IPS-18a (cell line): Measurements from ENCODE around the gene ARL8A.
"Not testable (repeated sequence)": the region's sequence is repeated elsewhere in the genome, so short reads cannot be mapped to it uniquely, and the experiment has no call there.

ENCODE experiments used
- H3K27ac ChIP-seq: one replicate; pipeline ENCODE4 v1.5.1; 2013; ENCODE audit warnings: low read length
- H3K27me3 ChIP-seq: one replicate; pipeline ENCODE4 v1.6.1; 2013; ENCODE audit warnings: mild to moderate bottlenecking, low read length; ENCODE audit not compliant: control insufficient read depth, insufficient read depth
- H3K36me3 ChIP-seq: one replicate; pipeline ENCODE4 v1.6.1; 2013; ENCODE audit warnings: low read depth, low read length; ENCODE audit not compliant: control insufficient read depth
- H3K4me1 ChIP-seq: one replicate; pipeline ENCODE4 v1.6.1; 2013; ENCODE audit warnings: low read depth, low read length; ENCODE audit not compliant: control insufficient read depth
- H3K4me3 ChIP-seq: one replicate; pipeline ENCODE4 v1.5.1; 2013; ENCODE audit warnings: low read length
- H3K9ac ChIP-seq: one replicate; pipeline ENCODE4 v1.6.1; 2013; ENCODE audit warnings: mild to moderate bottlenecking, low read length, moderate library complexity
- H3K9me3 ChIP-seq: one replicate; pipeline ENCODE4 v1.6.1; 2013; ENCODE audit warnings: low read depth, low read length; ENCODE audit not compliant: control insufficient read depth

ARL8A gene

DNA sequence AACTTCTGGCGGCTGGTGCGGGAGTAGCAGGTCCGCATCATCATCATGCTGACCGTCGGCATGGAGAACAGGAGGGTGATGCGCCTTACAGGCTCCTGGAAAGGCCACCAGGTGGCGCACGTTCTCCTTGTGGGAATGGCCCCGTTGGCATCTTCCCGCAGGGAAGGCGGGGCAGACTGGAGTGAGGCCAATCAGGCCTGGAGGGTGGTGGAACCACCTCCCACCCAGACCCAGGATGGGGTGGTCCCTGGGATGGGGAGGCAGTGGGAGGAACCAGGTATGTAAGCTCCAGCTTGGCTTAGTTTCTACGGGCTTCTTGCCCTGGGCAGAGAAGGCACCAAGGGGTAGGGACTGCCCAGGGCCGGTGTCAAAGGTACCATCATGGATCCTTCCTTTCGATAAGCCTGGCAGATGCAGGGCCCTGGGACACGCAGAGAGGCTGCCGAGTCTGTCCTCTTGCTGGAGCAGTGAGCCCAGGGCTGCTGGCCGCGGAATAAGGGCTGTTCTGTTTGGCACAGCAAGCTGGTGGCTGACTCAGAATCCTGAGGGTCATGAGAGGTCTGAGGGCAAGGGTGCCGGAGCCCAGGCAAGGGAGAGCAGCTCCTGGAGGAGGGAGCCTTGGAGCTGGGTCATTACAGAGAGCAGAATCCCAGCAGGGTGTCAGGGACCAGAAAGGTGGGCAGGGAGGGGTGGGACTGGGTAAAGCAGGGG lies 40.4 kb upstream of the ARL8A start:
- no peak overlapping the region for H3K27ac ChIP-seq
- H3K27me3 ChIP-seq = no peaks in the 10 kb centered on the region
- H3K4me3 ChIP-seq = peak overlapping the region; percentile 28

DNA sequence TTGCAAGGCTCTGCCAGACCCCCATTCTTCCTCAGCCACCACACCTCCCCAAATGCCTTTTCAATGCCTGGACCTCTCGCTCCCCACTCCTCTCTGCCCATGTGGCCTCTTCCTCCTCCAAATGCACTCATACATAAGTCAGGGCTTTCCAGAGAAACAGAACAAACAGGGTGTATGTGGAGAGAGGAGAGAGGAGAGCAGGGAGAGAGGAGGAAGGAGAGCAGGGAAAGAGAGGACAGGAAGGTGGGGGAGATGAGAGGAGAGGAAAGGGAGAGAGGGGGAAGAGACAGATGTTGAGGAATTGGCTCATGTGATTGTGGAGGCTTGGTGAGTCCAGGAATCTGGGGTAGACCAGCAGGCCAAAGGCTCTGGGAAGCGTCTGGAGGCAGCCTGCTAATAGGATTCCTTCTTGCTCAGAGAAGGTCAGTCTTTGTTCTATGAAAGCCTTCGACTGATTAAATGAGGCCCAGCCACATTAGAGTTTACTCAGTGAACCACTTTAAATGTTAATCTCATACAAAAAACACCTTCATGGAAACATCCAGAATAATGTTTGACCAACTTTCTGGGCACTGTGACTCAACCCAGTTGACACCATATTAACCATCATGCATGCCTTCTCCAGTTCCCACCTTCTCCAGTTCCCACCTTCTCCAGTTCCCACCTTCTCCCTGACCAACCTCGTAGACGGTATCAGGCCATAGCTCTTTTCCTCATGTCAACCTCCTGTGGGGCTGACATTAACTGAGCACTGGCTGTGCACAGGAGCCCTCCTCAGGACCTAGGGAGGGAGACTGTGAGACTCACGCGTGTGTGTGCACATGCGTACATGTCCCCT lies 37.7 kb upstream of the ARL8A start:
- Histone ChIP-seq H3K27ac (no peak overlapping the region), H3K27me3 (no peaks in the 10 kb centered on the region), H3K4me3 (no peak overlapping the region), H3K4me1 (no peaks in the 10 kb centered on the region), H3K36me3 (no peaks in the 10 kb centered on the region), H3K9me3 (no peaks in the 10 kb centered on the region), H3K9ac (no peak overlapping the region)

More for the DNA sequence above, 40.4 kb upstream of the ARL8A start:
- Histone ChIP-seq H3K36me3 (no peaks in the 10 kb centered on the region), H3K9ac (no peak overlapping the region), H3K4me1 (no peaks in the 10 kb centered on the region), H3K9me3 (no peaks in the 10 kb centered on the region)

DNA sequence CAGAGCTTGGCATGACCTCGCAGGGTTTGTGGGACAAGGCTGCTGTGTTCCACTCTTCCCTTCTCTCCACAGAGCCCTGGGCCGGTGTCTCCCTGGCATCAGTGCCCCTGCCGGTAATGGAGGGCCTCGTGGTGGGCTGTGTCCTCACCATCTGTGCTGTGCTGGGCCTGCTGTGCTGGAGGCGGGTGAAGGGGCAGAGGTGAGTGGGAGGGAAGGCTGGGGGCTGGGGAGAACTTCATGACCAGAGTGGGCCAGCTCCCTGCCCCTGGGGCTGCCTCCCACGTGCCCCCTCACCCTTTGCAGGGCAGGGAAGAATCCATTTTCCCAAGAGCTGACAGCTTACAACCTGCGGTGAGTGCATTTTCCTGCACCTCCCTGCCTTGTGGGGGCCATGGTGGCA lies 37.0 kb upstream of the ARL8A start:
- Histone ChIP-seq H3K27ac (no peak overlapping the region), H3K4me3 (no peak overlapping the region), H3K36me3 (no peaks in the 10 kb centered on the region), H3K9me3 (no peaks in the 10 kb centered on the region), H3K27me3 (no peaks in the 10 kb centered on the region), H3K9ac (no peak overlapping the region), H3K4me1 (no peaks in the 10 kb centered on the region)

DNA sequence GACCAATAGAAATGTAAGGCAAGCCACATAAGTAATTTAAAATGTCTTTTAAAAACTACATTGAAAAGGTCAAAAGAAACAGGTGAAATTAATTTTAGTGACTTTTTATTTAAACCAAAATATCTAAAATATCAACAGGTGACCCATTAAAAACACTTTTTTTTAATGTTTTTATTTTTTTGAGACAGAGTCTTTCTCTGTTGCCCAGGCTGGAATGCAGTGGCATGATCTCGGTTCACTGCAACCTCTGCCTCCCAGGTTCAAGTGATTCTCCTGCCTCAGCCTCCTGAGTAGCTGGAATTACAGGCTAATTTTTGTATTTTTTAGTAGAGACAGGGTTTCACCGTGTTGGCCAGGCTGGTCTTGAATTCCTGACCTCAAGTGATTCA lies 36.2 kb upstream of the ARL8A start:
- not testable (repeated sequence) for H3K27me3 ChIP-seq, H3K9me3 ChIP-seq, H3K4me1 ChIP-seq, H3K36me3 ChIP-seq, H3K9ac ChIP-seq, H3K27ac ChIP-seq, H3K4me3 ChIP-seq

DNA sequence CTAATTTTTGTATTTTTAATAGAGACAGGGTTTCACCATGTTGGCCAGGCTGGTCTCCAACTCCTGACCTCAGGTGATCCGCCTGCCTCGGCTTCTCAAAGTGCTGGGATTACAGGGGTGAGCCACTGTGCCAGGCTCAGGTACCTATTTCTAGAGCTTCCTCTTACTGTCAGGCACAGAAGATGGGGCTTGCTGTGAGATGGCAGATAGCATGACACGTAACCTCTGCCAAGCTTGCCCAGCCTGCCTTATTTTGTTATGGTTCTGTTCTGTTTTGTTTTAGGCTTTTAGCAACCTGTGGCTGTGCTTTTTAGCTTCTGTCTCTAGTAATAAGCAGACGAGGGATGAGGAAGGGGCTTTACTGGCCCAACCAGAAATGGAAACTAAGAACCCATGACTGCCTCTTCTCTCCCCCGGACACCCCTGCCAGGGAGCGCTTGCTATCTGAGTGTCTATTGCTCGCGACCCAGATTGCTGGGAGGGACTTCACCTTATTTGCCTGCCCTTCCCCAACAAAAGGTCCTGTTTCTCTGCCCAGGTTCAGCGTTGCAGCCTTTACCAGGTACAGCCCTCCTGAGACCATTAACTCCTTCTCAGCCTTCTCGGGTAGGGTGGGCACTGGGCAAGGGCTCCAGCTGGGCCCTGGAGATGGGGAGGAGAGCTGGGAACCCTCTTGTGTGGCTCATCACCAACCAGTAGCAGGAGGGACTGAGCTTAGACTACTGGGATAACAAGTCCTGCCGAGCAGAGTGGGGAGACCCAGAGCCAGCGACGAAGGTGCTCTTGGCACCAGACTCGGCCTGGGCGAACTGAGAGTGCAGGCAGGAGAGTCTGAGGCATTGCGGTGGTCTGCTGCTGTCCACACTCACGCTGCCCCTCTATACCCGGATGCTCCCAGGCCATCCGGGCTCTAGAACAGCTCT lies 35.6 kb upstream of the ARL8A start:
- no peak overlapping the region for H3K27ac ChIP-seq
- H3K4me1 ChIP-seq = no peaks in the 10 kb centered on the region
- H3K4me3 ChIP-seq = no peak overlapping the region
- no peaks in the 10 kb centered on the region for H3K27me3 ChIP-seq
- no peak overlapping the region for H3K9ac ChIP-seq
- H3K9me3 ChIP-seq = no peaks in the 10 kb centered on the region
- no peaks in the 10 kb centered on the region for H3K36me3 ChIP-seq

DNA sequence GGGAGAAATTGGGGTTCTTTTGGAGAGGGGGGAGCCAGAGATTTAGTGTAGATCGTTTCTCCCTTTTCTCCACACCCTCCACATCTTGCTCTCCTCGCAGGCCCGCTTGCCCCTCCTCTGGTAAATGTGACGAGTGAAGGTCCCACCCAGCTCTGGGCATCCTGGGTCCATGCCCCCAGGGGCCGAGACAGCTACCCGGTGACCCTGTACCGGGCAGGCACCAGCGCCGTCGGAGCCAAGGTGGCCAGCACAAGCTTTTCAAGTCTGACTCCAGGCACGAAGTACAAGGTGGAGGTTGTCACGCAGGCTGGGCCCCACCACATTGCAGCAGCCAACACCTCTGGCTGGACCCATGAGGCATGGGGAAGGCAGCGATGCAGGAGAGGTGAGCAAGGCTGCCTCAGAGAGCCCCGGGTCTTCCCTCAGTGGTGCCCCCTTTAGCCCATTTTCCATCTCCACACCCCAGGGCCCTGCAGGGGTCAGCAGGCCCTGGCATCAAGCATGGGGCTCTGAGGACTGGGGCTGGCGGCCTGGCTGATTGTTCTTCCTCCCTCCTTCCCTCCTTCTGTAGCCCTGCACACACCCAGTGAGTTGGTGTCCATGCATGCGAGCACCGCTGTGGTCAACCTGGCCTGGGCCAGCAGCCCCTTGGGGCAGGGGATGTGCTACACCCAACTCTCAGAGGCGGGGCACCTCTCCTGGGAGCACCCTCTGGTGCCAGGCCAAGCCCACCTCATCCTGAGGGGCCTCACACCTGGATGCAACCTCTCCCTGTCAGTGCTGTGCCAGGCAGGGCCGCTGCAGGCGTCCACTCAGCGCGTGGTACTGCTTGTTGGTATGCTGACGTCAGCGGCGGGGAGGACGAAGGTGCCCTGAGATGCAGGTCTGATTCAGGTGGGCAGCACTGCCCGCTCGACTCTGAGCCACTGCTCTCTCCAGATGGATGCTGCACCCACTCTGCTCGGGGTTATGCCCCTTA lies 32.7 kb upstream of the ARL8A start:
- no peak overlapping the region for H3K4me3 ChIP-seq
- no peak overlapping the region for H3K27ac ChIP-seq
- H3K4me1 ChIP-seq = no peaks in the 10 kb centered on the region
- H3K36me3 ChIP-seq = no peaks in the 10 kb centered on the region
- H3K27me3 ChIP-seq = no peaks in the 10 kb centered on the region
- H3K9me3 ChIP-seq = no peaks in the 10 kb centered on the region
- H3K9ac ChIP-seq = no peak overlapping the region

DNA sequence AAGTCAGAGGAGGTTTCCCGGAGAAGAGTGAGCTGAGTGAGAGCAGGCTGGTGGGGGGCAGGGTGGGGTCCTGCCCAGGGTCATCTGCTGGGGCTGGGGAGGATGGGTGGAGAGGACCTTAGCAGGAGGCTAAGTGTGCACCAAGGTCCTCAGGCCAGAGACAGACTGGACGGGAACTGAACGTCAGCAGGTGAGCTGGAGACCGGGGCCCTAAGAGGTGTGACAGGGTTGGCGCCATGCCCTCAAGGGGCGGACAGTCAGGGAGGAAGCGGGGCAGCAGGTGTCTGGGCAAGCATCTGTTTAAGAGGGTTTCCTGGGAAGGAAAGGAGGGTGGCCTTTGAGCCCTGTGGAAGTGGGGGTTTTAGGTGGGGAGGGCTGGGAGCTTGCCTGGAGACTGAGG lies 29.5 kb upstream of the ARL8A start:
- H3K36me3 ChIP-seq = no peaks in the 10 kb centered on the region
- H3K27me3 ChIP-seq = no peaks in the 10 kb centered on the region
- H3K27ac ChIP-seq = no peak overlapping the region
- no peaks in the 10 kb centered on the region for H3K4me1 ChIP-seq
- no peak overlapping the region for H3K4me3 ChIP-seq
- no peak overlapping the region for H3K9ac ChIP-seq
- no peaks in the 10 kb centered on the region for H3K9me3 ChIP-seq

DNA sequence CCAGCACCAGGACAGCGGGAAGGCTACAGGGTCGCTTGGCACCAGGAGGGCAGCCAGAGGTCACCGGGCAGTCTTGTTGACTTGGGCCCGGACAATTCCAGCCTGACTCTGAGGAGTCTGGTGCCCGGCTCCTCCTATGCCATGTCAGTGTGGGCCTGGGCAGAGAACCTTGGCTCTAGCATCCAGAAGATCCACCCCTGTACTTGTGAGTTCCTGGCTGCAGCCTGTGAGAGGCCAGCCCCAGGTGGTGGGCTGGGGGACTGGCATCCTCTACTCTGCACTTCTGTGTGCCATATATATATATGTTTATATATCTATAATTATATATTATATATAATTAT lies 27.4 kb upstream of the ARL8A start:
- H3K4me3 ChIP-seq = no peak overlapping the region
- no peaks in the 10 kb centered on the region for H3K36me3 ChIP-seq
- no peaks in the 10 kb centered on the region for H3K4me1 ChIP-seq
- no peak overlapping the region for H3K27ac ChIP-seq
- no peaks in the 10 kb centered on the region for H3K27me3 ChIP-seq
- no peak overlapping the region for H3K9ac ChIP-seq
- no peaks in the 10 kb centered on the region for H3K9me3 ChIP-seq

DNA sequence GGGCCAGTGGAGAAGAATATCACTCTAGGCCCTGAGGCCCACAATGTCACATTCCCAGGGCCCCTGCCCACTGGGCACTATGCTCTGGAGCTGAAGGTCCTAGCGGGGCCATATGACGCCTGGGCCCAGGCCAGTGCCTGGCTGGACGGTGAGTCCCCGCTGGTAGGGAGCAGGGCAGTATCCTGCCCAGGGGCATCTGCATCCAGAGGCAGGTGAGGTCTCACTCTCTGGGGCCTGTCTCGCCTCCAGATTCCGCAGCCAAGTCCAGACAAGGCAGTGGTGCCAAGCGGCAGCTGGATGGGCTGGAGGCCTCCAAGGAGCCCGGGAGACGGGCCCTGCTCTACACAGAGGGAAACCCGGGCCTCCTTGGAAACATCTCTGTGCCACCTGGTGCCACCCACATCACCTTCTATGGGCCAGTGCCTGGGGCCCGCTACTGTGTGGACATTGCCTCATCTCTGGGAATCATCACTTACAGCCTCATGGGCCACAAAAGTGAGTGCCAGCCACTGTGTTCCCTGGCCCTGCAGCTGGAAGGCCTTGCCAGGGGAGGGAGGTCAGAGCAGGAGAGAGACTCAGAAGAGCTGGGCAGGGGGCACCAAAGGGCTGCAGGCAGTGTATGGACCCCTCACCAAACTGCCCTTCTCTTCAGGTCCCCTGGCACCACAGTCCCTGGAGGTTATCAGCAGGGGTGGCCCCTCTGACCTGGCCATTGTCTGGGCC lies 26.9 kb upstream of the ARL8A start:
- Histone ChIP-seq H3K27ac (no peak overlapping the region), H3K4me3 (no peak overlapping the region), H3K9me3 (no peaks in the 10 kb centered on the region), H3K36me3 (no peaks in the 10 kb centered on the region), H3K4me1 (no peaks in the 10 kb centered on the region), H3K27me3 (no peaks in the 10 kb centered on the region), H3K9ac (no peak overlapping the region)

DNA sequence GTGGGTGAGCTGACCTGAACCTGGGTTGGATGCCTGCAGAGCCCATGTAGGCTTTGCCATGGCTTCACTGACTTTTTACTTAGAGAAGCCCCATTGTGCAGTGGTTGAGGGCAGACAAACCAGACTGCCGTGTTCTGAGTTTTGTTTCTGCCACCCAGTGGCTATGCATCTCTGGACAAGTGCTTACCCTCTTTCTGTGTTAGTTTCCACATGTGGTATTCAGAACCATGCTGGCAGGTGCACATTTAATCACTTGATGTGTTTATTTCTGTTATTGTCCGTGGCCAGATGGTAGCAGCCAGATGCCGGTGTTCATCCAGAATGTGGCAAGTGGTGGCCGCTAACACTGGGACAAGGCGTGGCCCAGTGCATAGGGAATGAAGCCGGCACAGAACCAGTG lies 26.2 kb upstream of the ARL8A start:
- H3K27ac ChIP-seq = no peak overlapping the region
- H3K9me3 ChIP-seq = no peaks in the 10 kb centered on the region
- H3K9ac ChIP-seq = no peak overlapping the region
- H3K4me3 ChIP-seq = no peak overlapping the region
- H3K4me1 ChIP-seq = peaks cover 3% of the 10 kb centered on the region
- no peaks in the 10 kb centered on the region for H3K36me3 ChIP-seq
- no peaks in the 10 kb centered on the region for H3K27me3 ChIP-seq
